Esophagus muscularis mucosa (tissue), 4 donors: ENCODE measurements around the gene SLC27A3. TPM values are rescaled to one million over a fixed set of nuclear protein-coding genes. Genes with fewer than 3 reads are reported as not detected.
A peak's percentile ranks its signal among the peaks of the same experiment; 100 is the strongest.

Experiments
- DNase-seq: peaks from one replicate; pipeline ENCODE4 v3.0.0-alpha.2; 2017; ENCODE audit errors: extremely low spot score
- H3K27ac ChIP-seq, 4 donors: fragments of 200-600 bp; sonication (generic); replicated peaks in 1 of 4; 1 replicate in 3 of 4; 2 replicates in 1 of 4; pipeline ENCODE4 v1.5.1; 2016 to 2019; ENCODE audit warnings: mild to moderate bottlenecking in 1 of 4
- H3K27me3 ChIP-seq, 4 donors: fragments of 200-600 bp; sonication (generic); one replicate each; pipeline versions ENCODE4 v1.5.1 to v1.6.0; 2016 to 2019
- H3K36me3 ChIP-seq, 4 donors: fragments of 200-600 bp; sonication (generic); one replicate each; pipeline ENCODE4 v1.5.1; 2016 to 2019
- H3K4me1 ChIP-seq, 4 donors: fragments of 200-600 bp; sonication (generic); one replicate each; pipeline ENCODE4 v1.5.1; 2016 to 2019
- H3K4me3 ChIP-seq, 4 donors: fragments of 200-600 bp; sonication (generic); 1 replicate in 2 of 4; 2 replicates in 2 of 4; pipeline ENCODE4 v1.5.1; 2016 to 2019; ENCODE audit warnings: mild to moderate bottlenecking in 4 of 4, moderate library complexity in 1 of 4
- H3K9me3 ChIP-seq, 4 donors: fragments of 200-600 bp; sonication (generic); 1 replicate in 3 of 4; 2 replicates in 1 of 4; pipeline ENCODE4 v1.5.1; 2016 to 2019
- CTCF ChIP-seq, 3 experiments: fragments of 200-600 bp in 2 of 3; fragments of 450-650 bp in 1 of 3; sonication (generic) in 2 of 3; IDR thresholded peaks; one replicate each; pipeline ENCODE4 v1.5.1; 2017 to 2019; ENCODE audit warnings: antibody characterized with exemption in 3 of 3, mild to moderate bottlenecking in 2 of 3, moderate library complexity in 1 of 3
- EP300 ChIP-seq: sonication (generic); formaldehyde crosslinking; IDR thresholded peaks from one replicate; pipeline ENCODE4 v1.6.1; 2017; ENCODE audit warnings: antibody characterized with exemption
- POLR2A ChIP-seq: fragments of 450-650 bp; IDR thresholded peaks from one replicate; pipeline ENCODE4 v1.6.1; 2017; ENCODE audit warnings: antibody characterized with exemption, moderate library complexity, mild to moderate bottlenecking, low read depth
- POLR2AphosphoS5 ChIP-seq, 2 donors: sonication (generic); formaldehyde crosslinking; IDR thresholded peaks; one replicate each; pipeline ENCODE4 v1.6.1; 2017; ENCODE audit warnings: antibody characterized with exemption in 2 of 2
- WGBS: methylation state at CpG from one replicate; pipeline ENCODE4 v1.1.5; 2018; 5-methylcytosine and 5-hydroxymethylcytosine counted together
- intact Hi-C: fragments of 100-400 bp; cut with DNase I; formaldehyde crosslinking; loops from one replicate; pipeline ENCODE4 v1.15.1; 2023
- total RNA-seq, 4 donors: library from RNA; depleted of rRNA; stranded (reverse); fragments of >200 nt; gene quantifications; one replicate each; pipeline versions ENCODE4 v1.1.0 to v1.2.1, GENCODE V29; 2016

Gene SLC27A3
- total RNA-seq, 4 donors from 2014 or later = 12.9 to 29.5 (median 19.9) TPM

- peak overlapping the region in 3 of 4 donors; percentile 77 to 85 (median 82) for H3K4me3 ChIP-seq
- intact Hi-C loops = no loop called here
These were observed 1.1 kb upstream of the SLC27A3 start for GRCh38 chr1:153774026-153774595.

GRCh38 chr1:153775458-153776327, 486 bp downstream of the SLC27A3 start:
- H3K4me1 ChIP-seq = peaks cover 82 to 94% (median 89%) of the 10 kb centered on the region in 4 donors
- 0% methylated on average over 18 of the region's 83 CpGs for WGBS
- peak in 1 of 3 experiments; percentile 4 for TF ChIP-seq CTCF (IDR thresholded peaks at IDR 0.05)
- TF ChIP-seq POLR2A = no peak
- TF ChIP-seq POLR2AphosphoS5 (IDR thresholded peaks at IDR 0.05) = peak; percentile 32 to 71
- H3K9me3 ChIP-seq = no peaks in the 10 kb centered on the region
- peaks cover 0 to 42% (median 33%) of the 10 kb centered on the region in 4 donors for H3K36me3 ChIP-seq
- no peaks in the 10 kb centered on the region for H3K27me3 ChIP-seq
- H3K4me3 ChIP-seq = peak overlapping the region; percentile 77 to 85 (median 82)
- intact Hi-C loops = no loop called here
- peak overlapping the region; percentile 87 to 95 (median 91) for H3K27ac ChIP-seq
- DNase-seq = no peak

More at GRCh38 chr1:153774026-153774595, 1.1 kb upstream of the SLC27A3 start:
- Histone ChIP-seq H3K36me3 (peaks cover 5 to 50% (median 44%) of the 10 kb centered on the region in 4 donors), H3K27me3 (no peaks in the 10 kb centered on the region), H3K27ac (peak overlapping the region; percentile 87 to 95 (median 91)), H3K9me3 (no peaks in the 10 kb centered on the region), H3K4me1 (peaks cover 80 to 88% (median 84%) of the 10 kb centered on the region in 4 donors)
- no peak for DNase-seq
- TF ChIP-seq EP300 = no peak
- TF ChIP-seq POLR2A = no peak
- no peak for TF ChIP-seq POLR2AphosphoS5 (IDR thresholded peaks at IDR 0.05)
- TF ChIP-seq CTCF (IDR thresholded peaks at IDR 0.05) = no peak
- 67% methylated on average over 8 of the region's 8 CpGs for WGBS

GRCh38 chr1:153776352-153776751, 1.1 kb downstream of the SLC27A3 start:
- DNase-seq = no peak
- Histone ChIP-seq H3K4me3 (peak overlapping the region; percentile 77 to 85 (median 82)), H3K27ac (peak overlapping the region; percentile 87 to 95 (median 91)), H3K36me3 (peaks cover 0 to 35% (median 27%) of the 10 kb centered on the region in 4 donors), H3K9me3 (no peaks in the 10 kb centered on the region), H3K27me3 (no peaks in the 10 kb centered on the region), H3K4me1 (peaks cover 76 to 87% (median 83%) of the 10 kb centered on the region in 4 donors)
- 71% methylated on average over 4 of the region's 10 CpGs for WGBS
- intact Hi-C loops = no loop called here
- TF ChIP-seq POLR2AphosphoS5 (IDR thresholded peaks at IDR 0.05) (no peak), EP300 (no peak), POLR2A (no peak), CTCF (IDR thresholded peaks at IDR 0.05) (no peak)

- no peak for DNase-seq
- peaks cover 70 to 84% (median 78%) of the 10 kb centered on the region in 4 donors for H3K4me1 ChIP-seq
- peak overlapping the region in 3 of 4 donors; percentile 81 to 85 (median 82) for H3K4me3 ChIP-seq
- 93% methylated on average over 8 of the region's 10 CpGs for WGBS
- peaks cover 0 to 30% (median 21%) of the 10 kb centered on the region in 4 donors for H3K36me3 ChIP-seq
- TF ChIP-seq CTCF (IDR thresholded peaks at IDR 0.05) (no peak), POLR2A (no peak), POLR2AphosphoS5 (IDR thresholded peaks at IDR 0.05) (no peak)
- peak overlapping the region; percentile 87 to 95 (median 91) for H3K27ac ChIP-seq
- intact Hi-C loops = no loop called here
- no peaks in the 10 kb centered on the region for H3K27me3 ChIP-seq
- no peaks in the 10 kb centered on the region for H3K9me3 ChIP-seq
These were observed 1.7 kb downstream of the SLC27A3 start for GRCh38 chr1:153776845-153777370.
